Type B pancreatic cell (in vitro differentiated cells): ENCODE data around the gene SLC25A44. TPM values are rescaled to one million over a fixed set of nuclear protein-coding genes. Genes with fewer than 3 reads are reported as not detected.

Source experiments
- DNase-seq: peaks from one replicate; pipeline ENCODE4 v3.0.0; 2021; ENCODE audit warnings: mixed read lengths; ENCODE audit not compliant: unreplicated experiment; ENCODE audit errors: extremely low spot score
- H3K27ac Mint-ChIP-seq: 2 replicates; pipeline ENCODE4 v1.8.0; 2021; ENCODE audit warnings: mild to moderate bottlenecking, mixed read lengths
- H3K27me3 Mint-ChIP-seq: 2 replicates; pipeline ENCODE4 v1.8.0; 2021; ENCODE audit warnings: mixed read lengths
- H3K36me3 Mint-ChIP-seq: 2 replicates; pipeline ENCODE4 v1.8.0; 2021; ENCODE audit warnings: mixed read lengths
- H3K4me1 Mint-ChIP-seq: one replicate; pipeline ENCODE4 v1.8.0; 2021; ENCODE audit warnings: mixed read lengths; ENCODE audit not compliant: unreplicated experiment
- H3K4me3 Mint-ChIP-seq: 2 replicates; pipeline ENCODE4 v1.8.0; 2021; ENCODE audit warnings: mild to moderate bottlenecking, mixed read lengths
- H3K9me3 Mint-ChIP-seq: 2 replicates; pipeline ENCODE4 v1.8.0; 2021; ENCODE audit warnings: mixed read lengths
- CTCF ChIP-seq: fragments of 200-600 bp; sonication (generic); conservative IDR thresholded peaks from 2 replicates; pipeline ENCODE4 v1.5.0; 2021; ENCODE audit warnings: antibody characterized with exemption, mild to moderate bottlenecking
- total RNA-seq: library from RNA; stranded (reverse); gene quantifications from 2 replicates; pipeline ENCODE4 v1.2.1, GENCODE V29; 2021; ENCODE audit warnings: low replicate concordance

SLC25A44 gene
- total RNA-seq, 1 donor from 2014 or later, result 18.6 TPM

- no peak overlapping the region for H3K27ac Mint-ChIP-seq
- no peaks in the 10 kb centered on the region for H3K36me3 Mint-ChIP-seq
- no peak overlapping the region for H3K4me3 Mint-ChIP-seq
- TF ChIP-seq CTCF, result no peak
- DNase-seq, result no peak
- no peaks in the 10 kb centered on the region for H3K9me3 Mint-ChIP-seq
- H3K4me1 Mint-ChIP-seq, result peaks cover 39% of the 10 kb centered on the region
- peaks cover 20% of the 10 kb centered on the region for H3K27me3 Mint-ChIP-seq
These were observed 45.7 kb upstream of the SLC25A44 start for GRCh38 chr1:156148216-156148615.

DNA sequence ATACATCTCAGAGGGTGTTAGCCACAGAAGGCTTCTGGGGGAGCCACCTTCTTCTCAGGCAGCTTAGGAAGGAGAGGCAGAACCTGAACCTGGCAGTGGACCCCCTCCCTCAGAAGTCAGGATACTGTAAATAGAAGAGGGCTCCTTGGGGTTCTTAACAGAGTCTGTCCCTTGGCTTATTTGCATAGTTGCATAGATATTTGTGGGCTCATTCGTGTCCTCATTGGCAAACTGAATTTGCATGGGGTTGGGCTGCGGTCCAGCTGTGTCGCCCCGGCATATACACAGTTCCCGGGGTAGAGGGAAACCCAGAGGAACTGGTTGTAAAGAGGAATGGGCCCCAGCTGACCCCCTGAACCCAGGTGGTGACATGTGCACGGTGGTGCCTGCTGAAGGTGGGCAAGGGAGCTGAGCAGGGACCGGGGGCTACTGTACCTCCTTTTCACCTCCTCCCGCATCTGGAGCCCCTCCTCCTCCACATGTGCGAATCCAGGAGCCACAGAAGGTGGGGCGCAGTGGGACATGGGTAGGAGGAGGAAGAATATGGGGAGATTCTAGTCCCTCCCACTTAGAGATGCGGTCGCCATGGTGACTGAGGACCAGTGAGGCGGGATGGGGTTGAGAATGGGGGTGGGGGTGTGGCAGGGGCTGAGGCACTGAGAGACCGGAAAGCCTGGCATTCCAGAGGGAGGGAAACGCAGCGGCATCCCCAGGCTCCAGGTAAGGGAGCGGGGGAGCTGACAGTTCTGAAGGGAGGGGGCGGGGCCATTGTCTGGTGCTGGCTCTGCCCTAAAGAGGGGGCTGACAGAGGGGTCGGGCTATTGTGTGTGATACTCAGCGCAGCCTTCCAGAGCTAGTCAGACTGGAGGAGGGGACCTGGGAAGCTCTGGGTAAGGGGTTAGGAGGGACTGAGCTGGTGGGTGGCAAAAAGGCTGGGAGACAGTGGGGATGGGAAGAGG lies 44.3 kb upstream of the SLC25A44 start:
- Mint-ChIP-seq H3K27ac (peak overlapping the region; percentile 13), H3K4me3 (no peak overlapping the region), H3K36me3 (no peaks in the 10 kb centered on the region), H3K9me3 (no peaks in the 10 kb centered on the region), H3K27me3 (peaks cover 20% of the 10 kb centered on the region), H3K4me1 (peaks cover 32% of the 10 kb centered on the region)
- TF ChIP-seq CTCF, result no peak
- DNase-seq, result no peak

DNA sequence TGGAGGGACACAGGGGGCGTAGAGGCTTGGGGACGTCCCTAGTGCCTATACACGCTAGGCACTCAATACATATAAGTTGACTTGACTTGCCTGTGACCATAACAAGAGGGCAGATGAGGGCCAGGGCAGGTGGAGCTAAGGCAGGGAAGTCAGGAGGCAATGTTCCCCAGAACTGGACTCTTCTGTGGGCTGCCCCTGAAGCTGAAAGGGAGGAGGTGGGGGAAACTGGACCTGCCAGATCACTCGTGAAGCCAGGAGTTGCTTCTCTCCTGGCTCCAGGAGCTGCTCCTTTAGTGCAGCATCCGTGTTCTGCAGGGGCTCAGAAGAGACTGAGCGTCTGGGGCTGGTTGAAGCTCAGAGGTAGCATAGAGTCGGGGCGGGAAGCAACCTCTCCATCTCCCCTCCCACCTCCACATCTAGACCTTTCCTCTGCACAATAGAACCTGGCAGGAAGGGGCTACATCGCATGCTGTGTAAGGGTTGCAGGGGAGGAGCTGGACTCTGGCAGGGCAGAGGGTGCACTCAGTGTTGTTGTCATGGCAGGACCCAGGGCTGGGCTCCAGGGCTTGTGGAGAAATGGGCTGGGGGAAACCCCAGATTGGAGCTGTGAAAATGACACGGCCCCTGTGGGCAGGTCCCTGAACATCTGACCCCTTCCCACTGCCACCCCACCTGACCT lies 43.4 kb upstream of the SLC25A44 start:
- Mint-ChIP-seq H3K4me3 (no peak overlapping the region), H3K27me3 (peaks cover 20% of the 10 kb centered on the region), H3K4me1 (peaks cover 32% of the 10 kb centered on the region), H3K36me3 (no peaks in the 10 kb centered on the region), H3K9me3 (no peaks in the 10 kb centered on the region), H3K27ac (peak overlapping the region; percentile 13)
- DNase-seq, result no peak
- TF ChIP-seq CTCF, result no peak

- no peaks in the 10 kb centered on the region for H3K9me3 Mint-ChIP-seq
- DNase-seq, result no peak
- H3K27ac Mint-ChIP-seq, result no peak overlapping the region
- H3K36me3 Mint-ChIP-seq, result no peaks in the 10 kb centered on the region
- TF ChIP-seq CTCF, result no peak
- no peak overlapping the region for H3K4me3 Mint-ChIP-seq
- peaks cover 26% of the 10 kb centered on the region for H3K4me1 Mint-ChIP-seq
- H3K27me3 Mint-ChIP-seq, result peaks cover 18% of the 10 kb centered on the region
These were observed 42.7 kb upstream of the SLC25A44 start for GRCh38 chr1:156151093-156151688.

DNA sequence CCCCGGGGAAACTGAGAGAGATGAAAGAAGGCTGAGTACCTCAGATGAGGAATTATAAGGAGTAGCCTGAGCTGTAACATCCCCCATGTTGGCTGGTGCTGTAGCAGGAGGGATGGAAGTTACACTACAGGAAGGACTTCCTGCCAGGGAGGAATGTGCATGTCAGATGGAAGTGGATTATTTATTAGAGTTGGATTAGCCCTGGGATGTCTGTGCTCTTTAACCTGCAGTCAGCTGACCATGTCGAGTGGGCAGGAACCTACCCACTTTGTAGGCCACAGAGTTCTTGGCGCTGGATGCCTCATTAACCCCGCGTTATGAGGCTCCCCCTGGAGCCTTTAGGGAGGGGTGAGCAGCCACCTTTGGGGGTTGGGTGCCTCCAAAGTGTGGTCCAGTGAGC lies 41.3 kb upstream of the SLC25A44 start:
- no peak for TF ChIP-seq CTCF
- H3K27ac Mint-ChIP-seq, result peak overlapping the region; percentile 40
- no peaks in the 10 kb centered on the region for H3K9me3 Mint-ChIP-seq
- H3K27me3 Mint-ChIP-seq, result peaks cover 17% of the 10 kb centered on the region
- no peak for DNase-seq
- peaks cover 20% of the 10 kb centered on the region for H3K4me1 Mint-ChIP-seq
- H3K4me3 Mint-ChIP-seq, result no peak overlapping the region
- H3K36me3 Mint-ChIP-seq, result no peaks in the 10 kb centered on the region
